Gastrocnemius medialis (tissue), 4 donors: ENCODE data around the gene GTSE1. TPM values are rescaled to one million over a fixed set of nuclear protein-coding genes. Genes with fewer than 3 reads are reported as not detected.

Experiments used
- ATAC-seq, 2 donors: fragments of 150-250 bp; one replicate each; pipeline ENCODE4 v1.9.1; 2016
- DNase-seq, 2 donors: peaks; one replicate each; pipeline ENCODE4 v3.0.0-alpha.2; 2019
- H3K27ac ChIP-seq, 4 donors: fragments of 200-600 bp; sonication (generic); 1 replicate in 1 of 4; 2 replicates in 3 of 4; pipeline ENCODE4 v1.5.1; 2016 to 2018; ENCODE audit warnings: mild to moderate bottlenecking in 2 of 4, moderate library complexity in 1 of 4
- H3K27me3 ChIP-seq, 3 donors: fragments of 200-600 bp; sonication (generic) in 2 of 3; 1 replicate in 1 of 3; 2 replicates in 2 of 3; pipeline versions ENCODE4 v1.5.1 to v1.6.0; 2016 to 2019; ENCODE audit warnings: mild to moderate bottlenecking in 1 of 3, moderate library complexity in 1 of 3
- H3K36me3 ChIP-seq, 2 donors: fragments of 200-600 bp; sonication (generic) in 1 of 2; one replicate each; pipeline ENCODE4 v1.5.1; 2017 to 2018
- H3K4me1 ChIP-seq, 2 donors: fragments of 200-600 bp; sonication (generic) in 1 of 2; one replicate each; pipeline ENCODE4 v1.5.1; 2016 to 2017; ENCODE audit warnings: mild to moderate bottlenecking in 2 of 2
- H3K4me3 ChIP-seq, 4 donors: fragments of 200-600 bp; sonication (generic) in 3 of 4; 1 replicate in 1 of 4; 2 replicates in 3 of 4; pipeline ENCODE4 v1.5.1; 2016 to 2019; ENCODE audit warnings: mild to moderate bottlenecking in 2 of 4
- H3K9me3 ChIP-seq, 3 donors: fragments of 200-600 bp; sonication (generic) in 2 of 3; 1 replicate in 1 of 3; 2 replicates in 2 of 3; pipeline ENCODE4 v1.5.1; 2016 to 2019
- CTCF ChIP-seq, 5 experiments: fragments of 450-650 bp in 3 of 5; fragments of 200-600 bp in 2 of 5; sonication (generic) in 2 of 5; IDR thresholded peaks in 4 of 5; conservative IDR thresholded peaks in 1 of 5; 1 replicate in 4 of 5; 2 replicates in 1 of 5; pipeline ENCODE4 v1.5.1; 2016 to 2019; ENCODE audit warnings: antibody characterized with exemption in 5 of 5, mild to moderate bottlenecking in 3 of 5, moderate library complexity in 3 of 5
- POLR2A ChIP-seq, 2 donors: fragments of 450-650 bp; IDR thresholded peaks; one replicate each; pipeline ENCODE4 v1.6.1; 2017; ENCODE audit warnings: antibody characterized with exemption in 2 of 2, mild to moderate bottlenecking in 2 of 2, moderate library complexity in 2 of 2
- in situ Hi-C, 4 donors: fragments of 200-750 bp; cut with MboI; loops; one replicate each; pipeline versions ENCODE4 v1.15.0 to v1.8.0; 2017; ENCODE audit warnings: low sequenced_read_pairs in 4 of 4
- intact Hi-C: fragments of 100-400 bp; cut with DNase I; formaldehyde crosslinking; loops from one replicate; pipeline ENCODE4 v1.15.1; 2023; ENCODE audit warnings: low total_unique reads
- total RNA-seq, 4 donors: library from RNA; depleted of rRNA; stranded (reverse); fragments of >200 nt; gene quantifications; one replicate each; pipeline versions ENCODE4 v1.1.0 to v1.2.3, GENCODE V29; 2016

GTSE1 gene
- total RNA-seq, 4 donors from 2014 or later: 0.13 to 0.49 TPM; not detected in 2

GRCh38 chr22:46369716-46370583 lies 73.3 kb downstream of the GTSE1 start:
- H3K9me3 ChIP-seq: no peaks in the 10 kb centered on the region
- DNase-seq (no peak), ATAC-seq (no peak)
- in situ Hi-C loops (loop anchor here in 2 of 4 donors (10.0 to 25.0 kb wide), 2 partner anchors 167 to 175 kb away; partner anchors contain the start of gene CELSR1 (in 1 of the 2)), intact Hi-C loops (no loop called here)
- H3K4me1 ChIP-seq: no peaks in the 10 kb centered on the region
- H3K27ac ChIP-seq: no peak overlapping the region
- H3K4me3 ChIP-seq: no peak overlapping the region
- H3K36me3 ChIP-seq: no peaks in the 10 kb centered on the region
- no peak for TF ChIP-seq CTCF (IDR thresholded peaks at IDR 0.05 in 4 of 5, conservative IDR thresholded peaks at IDR 0.05 in 1 of 5)
- TF ChIP-seq POLR2A (IDR thresholded peaks at IDR 0.05): no peak
- peaks cover 1 to 6% (median 5%) of the 10 kb centered on the region in 3 donors for H3K27me3 ChIP-seq

- intact Hi-C loops: no loop called here
These were observed 74.1 kb downstream of the GTSE1 start for GRCh38 chr22:46370584-46371291.

GRCh38 chr22:46371623-46372226 lies 75.1 kb downstream of the GTSE1 start:
- peaks cover 0 to 4% (median 0%) of the 10 kb centered on the region in 3 donors for H3K27me3 ChIP-seq
- no peaks in the 10 kb centered on the region for H3K4me1 ChIP-seq
- in situ Hi-C loops: loop anchor here in 1 of 4 donors (25.0 kb wide), 1 partner anchor 166 kb away; the partner anchor contains the start of gene CELSR1
- intact Hi-C loops: no loop called here
- TF ChIP-seq CTCF (IDR thresholded peaks at IDR 0.05 in 4 of 5, conservative IDR thresholded peaks at IDR 0.05 in 1 of 5): no peak
- no peak for TF ChIP-seq POLR2A (IDR thresholded peaks at IDR 0.05)
- no peak for ATAC-seq
- no peaks in the 10 kb centered on the region for H3K36me3 ChIP-seq
- H3K27ac ChIP-seq: no peak overlapping the region
- no peaks in the 10 kb centered on the region for H3K9me3 ChIP-seq
- DNase-seq: no peak
- H3K4me3 ChIP-seq: no peak overlapping the region

More at GRCh38 chr22:46370584-46371291, 74.1 kb downstream of the GTSE1 start:
- in situ Hi-C loops: loop anchor here in 1 of 4 donors (25.0 kb wide), 1 partner anchor 167 kb away; the partner anchor contains the start of gene CELSR1
- DNase-seq (no peak), ATAC-seq (no peak)
- no peak overlapping the region for H3K27ac ChIP-seq
- H3K27me3 ChIP-seq: peaks cover 0 to 4% (median 0%) of the 10 kb centered on the region in 3 donors
- H3K9me3 ChIP-seq: no peaks in the 10 kb centered on the region
- H3K4me1 ChIP-seq: no peaks in the 10 kb centered on the region
- TF ChIP-seq POLR2A (IDR thresholded peaks at IDR 0.05): no peak
- TF ChIP-seq CTCF (IDR thresholded peaks at IDR 0.05 in 4 of 5, conservative IDR thresholded peaks at IDR 0.05 in 1 of 5): no peak
- no peaks in the 10 kb centered on the region for H3K36me3 ChIP-seq
- H3K4me3 ChIP-seq: no peak overlapping the region

DNA sequence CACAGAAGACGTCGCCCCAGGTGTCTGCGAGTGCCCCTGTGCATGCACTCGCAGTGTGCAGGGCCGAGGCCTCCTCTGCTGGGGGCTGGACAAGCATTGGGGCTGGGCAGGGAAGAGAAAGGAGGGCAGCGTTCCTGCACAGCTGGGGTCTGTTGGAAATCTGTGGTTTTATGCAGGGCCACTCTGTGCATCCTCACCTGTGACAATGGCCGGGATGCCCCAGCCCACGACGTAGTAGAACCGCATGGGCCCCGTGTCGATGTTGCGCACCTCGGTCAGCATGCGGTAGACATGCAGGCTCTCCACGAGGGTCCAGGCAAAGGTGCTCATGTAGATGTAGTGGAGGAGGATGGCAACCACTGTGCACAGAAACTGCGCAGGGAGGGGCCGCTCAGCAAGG lies 76.0 kb downstream of the GTSE1 start:
- TF ChIP-seq POLR2A (IDR thresholded peaks at IDR 0.05) (no peak), CTCF (IDR thresholded peaks at IDR 0.05 in 4 of 5, conservative IDR thresholded peaks at IDR 0.05 in 1 of 5) (no peak)
- Histone ChIP-seq H3K4me3 (no peak overlapping the region), H3K9me3 (no peaks in the 10 kb centered on the region), H3K4me1 (no peaks in the 10 kb centered on the region), H3K27ac (no peak overlapping the region), H3K27me3 (no peaks in the 10 kb centered on the region), H3K36me3 (no peaks in the 10 kb centered on the region)
- ATAC-seq (no peak), DNase-seq (no peak)
- in situ Hi-C loops (loop anchor here in 1 of 4 donors (25.0 kb wide), 1 partner anchor 165 kb away; the partner anchor contains the start of gene CELSR1), intact Hi-C loops (no loop called here)
